IMR-90 (cell line): ENCODE results near the gene GPR15LG. TPM values are rescaled to one million over a fixed set of nuclear protein-coding genes. Genes with fewer than 3 reads are reported as not detected.

ENCODE experiments used
- ATAC-seq: fragments of 200-7000 bp; cut with Tn5 transposase; 2 replicates; pipeline ENCODE4 v1.9.1; 2020; ENCODE audit warnings: low read depth, mild to moderate bottlenecking, moderate library complexity
- BruUV-seq: library from RNA; stranded (reverse); fragments of 400-500 nt; replicated peaks from 2 replicates; lab custom pipeline; 2021; lab: Mats Ljungman, UMichigan
- CTCF ChIA-PET: fragments of 300-600 bp; formaldehyde crosslinking; extraction: SDS; loops from one replicate; lab custom pipeline; 2021; ENCODE audit warnings: antibody characterized with exemption; lab: Yijun Ruan, JAX
- POLR2A ChIA-PET: fragments of 300-600 bp; sonication (Branson Sonifier 250); formaldehyde crosslinking; loops from one replicate; lab custom pipeline; 2022; ENCODE audit warnings: antibody characterized with exemption; ENCODE audit not compliant: unreplicated experiment; lab: Charles Lee
- DNase-seq: peaks from one replicate; pipeline ENCODE4 v3.0.0; 2013
- H2AFZ ChIP-seq: replicated peaks from 2 replicates; pipeline ENCODE3; 2013; ENCODE audit warnings: low read length, mild to moderate bottlenecking; ENCODE audit not compliant: poor library complexity
- H2AK5ac ChIP-seq: 2 replicates; pipeline ENCODE4 v1.6.1; 2013; ENCODE audit warnings: low read depth, low read length, inconsistent platforms
- H2AK9ac ChIP-seq: replicated peaks from 2 replicates; pipeline ENCODE3; 2013; ENCODE audit warnings: mild to moderate bottlenecking, low read depth, low read length, moderate library complexity; ENCODE audit not compliant: poor library complexity
- H2BK120ac ChIP-seq: 2 replicates; pipeline ENCODE4 v1.6.1; 2013; ENCODE audit warnings: low read depth, low read length, inconsistent platforms
- H2BK15ac ChIP-seq: 3 replicates; pipeline ENCODE4 v1.6.1; 2013; ENCODE audit warnings: low read depth, low read length, inconsistent platforms
- H2BK20ac ChIP-seq: 2 replicates; pipeline ENCODE4 v1.6.1; 2013; ENCODE audit warnings: low read depth, mild to moderate bottlenecking, inconsistent platforms, low read length, moderate library complexity
- H2BK5ac ChIP-seq: 2 replicates; pipeline ENCODE4 v1.6.1; 2013; ENCODE audit warnings: mild to moderate bottlenecking, low read depth, low read length, inconsistent platforms; ENCODE audit not compliant: poor library complexity, severe bottlenecking
- H3K14ac ChIP-seq: replicated peaks from 2 replicates; pipeline ENCODE4 v1.6.1; 2013; ENCODE audit warnings: low read depth, low read length, inconsistent platforms
- H3K18ac ChIP-seq: 2 replicates; pipeline ENCODE4 v1.6.1; 2013; ENCODE audit warnings: low read depth, low read length, control low read depth
- H3K23ac ChIP-seq: 2 replicates; pipeline ENCODE4 v1.6.1; 2013; ENCODE audit warnings: low read depth, low read length, inconsistent platforms
- H3K27ac ChIP-seq: 2 replicates; pipeline ENCODE4 v1.5.1; 2013; ENCODE audit warnings: mild to moderate bottlenecking, control low read depth, low read length; ENCODE audit not compliant: insufficient read depth
- H3K27me3 ChIP-seq: 2 replicates; pipeline ENCODE4 v1.6.1; 2013; ENCODE audit warnings: low read length; ENCODE audit not compliant: control insufficient read depth, insufficient read depth
- H3K36me3 ChIP-seq: 2 replicates; pipeline ENCODE4 v1.6.1; 2013; ENCODE audit warnings: low read length, mixed read lengths; ENCODE audit not compliant: control insufficient read depth, insufficient read depth
- H3K4ac ChIP-seq: 2 replicates; pipeline ENCODE4 v1.6.1; 2013; ENCODE audit warnings: low read depth, low read length, inconsistent platforms
- H3K4me1 ChIP-seq: 2 replicates; pipeline ENCODE4 v1.6.1; 2013; ENCODE audit warnings: low read length, mixed read lengths; ENCODE audit not compliant: control insufficient read depth, insufficient read depth
- H3K4me2 ChIP-seq: 2 replicates; pipeline ENCODE4 v1.6.1; 2013; ENCODE audit warnings: low read depth, mild to moderate bottlenecking, control low read depth, low read length, moderate library complexity
- H3K4me3 ChIP-seq: 2 replicates; pipeline ENCODE4 v1.5.1; 2013; ENCODE audit warnings: low read depth, mild to moderate bottlenecking, control low read depth, low read length, moderate library complexity; ENCODE audit not compliant: insufficient read depth
- H3K56ac ChIP-seq: 2 replicates; pipeline ENCODE4 v1.6.1; 2013; ENCODE audit warnings: low read length, inconsistent platforms; ENCODE audit not compliant: insufficient read depth; ENCODE audit errors: extremely low read depth
- H3K79me1 ChIP-seq, 2 experiments: 2 replicates each; pipeline ENCODE4 v1.6.1; 2013; ENCODE audit warnings: low read length in 2 of 2, inconsistent platforms in 1 of 2, low read depth in 1 of 2
- H3K9ac ChIP-seq: 2 replicates; pipeline ENCODE4 v1.6.1; 2013; ENCODE audit warnings: low read depth, low read length, control low read depth
- H3K9me1 ChIP-seq: 2 replicates; pipeline ENCODE4 v1.6.1; 2013; ENCODE audit warnings: low read length, inconsistent platforms; ENCODE audit not compliant: insufficient read depth
- H3K9me3 ChIP-seq: 2 replicates; pipeline ENCODE4 v1.6.1; 2013; ENCODE audit warnings: low read length; ENCODE audit not compliant: control insufficient read depth, insufficient read depth
- H4K20me1 ChIP-seq: 2 replicates; pipeline ENCODE4 v1.6.1; 2013; ENCODE audit warnings: low read length, inconsistent platforms; ENCODE audit not compliant: insufficient read depth
- H4K5ac ChIP-seq: 2 replicates; pipeline ENCODE4 v1.6.1; 2013; ENCODE audit warnings: mild to moderate bottlenecking, low read depth, low read length, control low read depth
- H4K8ac ChIP-seq, 2 experiments: 2 replicates each; pipeline ENCODE4 v1.6.1; 2013; ENCODE audit warnings: low read depth in 2 of 2, low read length in 2 of 2, control low read depth in 1 of 2, inconsistent platforms in 1 of 2
- H4K91ac ChIP-seq: 2 replicates; pipeline ENCODE4 v1.6.1; 2013; ENCODE audit warnings: low read depth, low read length, inconsistent platforms; ENCODE audit not compliant: insufficient read depth
- BHLHE40 ChIP-seq: fragments of 150-350 bp; IDR thresholded peaks from 2 replicates; pipeline ENCODE4 v1.6.1; 2016; ENCODE audit warnings: mild to moderate bottlenecking, low read depth, low read length
- CHD1 ChIP-seq: IDR thresholded peaks from 2 replicates; pipeline ENCODE4 v1.6.1; 2012; ENCODE audit warnings: low read depth, low read length, improper control_type of control experiment
- MAFK ChIP-seq: IDR thresholded peaks from 2 replicates; pipeline ENCODE4 v1.6.1; 2012; ENCODE audit warnings: low read depth, low read length, improper control_type of control experiment
- WGBS, 2 experiments: methylation state at CpG; one replicate each; pipeline versions ENCODE4 v1.1.5 to v1.1.7; 2013; ENCODE audit warnings: missing lambda C conversion rate in 2 of 2; ENCODE audit not compliant: insufficient read length in 1 of 2; ENCODE audit errors: extremely low coverage in 2 of 2; 5-methylcytosine and 5-hydroxymethylcytosine counted together
- dilution Hi-C: fragments of 300-500 bp; cut with HindIII; formaldehyde crosslinking; loops from one replicate; pipeline ENCODE4 v1.14.3; 2018; ENCODE audit warnings: low sequenced_read_pairs; ENCODE audit not compliant: unreplicated experiment
- in situ Hi-C: fragments of 300-500 bp; cut with MboI; formaldehyde crosslinking; loops from 3 replicates; pipeline ENCODE4 v1.14.3; 2019; ENCODE audit warnings: low sequenced_read_pairs, inconsistent platforms, mixed read lengths
- intact Hi-C: fragments of 100-400 bp; cut with micrococcal nuclease; formaldehyde crosslinking; loops from 2 replicates; pipeline ENCODE4 v1.10.0; 2022
- polyA plus RNA-seq, 3 experiments: library from polyadenylated mRNA; depleted of rRNA; stranded (reverse); fragments of >200 nt; gene quantifications; 2 replicates each; pipeline ENCODE4 v1.2.3, GENCODE V29; 2012; ENCODE audit warnings: low replicate concordance in 1 of 3
- total RNA-seq: library from RNA; depleted of rRNA; stranded (reverse); fragments of >200 nt; gene quantifications from 2 replicates; pipeline ENCODE4 v1.2.3, GENCODE V29; 2012

The GPR15LG gene
- total and polyA plus RNA-seq, 2 of the 4 experiments (the other 2 are of a cell fraction) = not detected

GRCh38 chr10:84184517-84184916, 10.9 kb downstream of the GPR15LG start:
- Histone ChIP-seq H2AK9ac (no peak overlapping the region), H3K4me3 (no peak overlapping the region), H3K18ac (no peak overlapping the region), H4K8ac (no peak overlapping the region), H2BK120ac (no peak overlapping the region), H3K9me3 (no peaks in the 10 kb centered on the region), H3K27me3 (no peaks in the 10 kb centered on the region; the same call in 1 of the 2 replicates), H2BK5ac (no peak overlapping the region), H2BK15ac (no peak overlapping the region), H4K20me1 (no peaks in the 10 kb centered on the region), H4K5ac (no peak overlapping the region), H2BK20ac (no peak overlapping the region), H2AK5ac (no peak overlapping the region), H3K79me1 (no peaks in the 10 kb centered on the region), H3K56ac (no peak overlapping the region), H3K4me2 (no peak overlapping the region), H3K36me3 (no peaks in the 10 kb centered on the region), H2AFZ (no peak overlapping the region), H3K9ac (no peak overlapping the region), H3K9me1 (peaks cover 8% of the 10 kb centered on the region), H4K91ac (no peak overlapping the region), H3K4me1 (no peaks in the 10 kb centered on the region), H3K14ac (no peak overlapping the region), H3K4ac (no peak overlapping the region), H3K23ac (no peak overlapping the region), H3K27ac (no peak overlapping the region)
- BruUV-seq = no TSS peak
- DNase-seq (no peak), ATAC-seq (no peak)
- CTCF ChIA-PET = no interaction called here
- 17% methylated on average over 1 of the region's 4 CpGs; no CpG with 5 or more reads in 1 of the 2 experiments for WGBS, 2 experiments
- TF ChIP-seq CHD1 (no peak), MAFK (no peak), BHLHE40 (no peak)
- POLR2A ChIA-PET = no interaction called here
- intact Hi-C loops (no loop called here), dilution Hi-C loops (no loop called here), in situ Hi-C loops (no loop called here)
